Spinal cord (tissue), 10 donors: ENCODE data around the gene AKAP6. TPM values are rescaled to one million over a fixed set of nuclear protein-coding genes. Genes with fewer than 3 reads are reported as not detected.

ENCODE experiments used
- DNase-seq, 6 donors: peaks; one replicate each; pipeline versions ENCODE4 v3.0.0 to v3.0.0-alpha.2; 2013 to 2015; ENCODE audit warnings: low spot score in 6 of 6, low read depth in 4 of 6
- H3K27ac ChIP-seq: one replicate; pipeline ENCODE4 v1.5.1; 2013; ENCODE audit warnings: low read depth, low read length, control low read depth
- H3K27me3 ChIP-seq: one replicate; pipeline ENCODE4 v1.6.1; 2013; ENCODE audit warnings: low read length; ENCODE audit not compliant: control insufficient read depth, insufficient read depth
- H3K36me3 ChIP-seq: one replicate; pipeline ENCODE4 v1.6.1; 2013; ENCODE audit warnings: low read length; ENCODE audit not compliant: control insufficient read depth, insufficient read depth
- H3K4me1 ChIP-seq: one replicate; pipeline ENCODE4 v1.6.1; 2013; ENCODE audit warnings: low read length; ENCODE audit not compliant: control insufficient read depth, insufficient read depth
- H3K4me3 ChIP-seq: one replicate; pipeline ENCODE4 v1.5.1; 2013; ENCODE audit warnings: low read depth, low read length, control low read depth
- H3K9me3 ChIP-seq: one replicate; pipeline ENCODE4 v1.6.1; 2013; ENCODE audit warnings: low read length; ENCODE audit not compliant: control insufficient read depth, insufficient read depth
- WGBS: methylation state at CpG from one replicate; pipeline ENCODE4 v1.1.5; 2013; ENCODE audit warnings: missing lambda C conversion rate; ENCODE audit not compliant: insufficient coverage; 5-methylcytosine and 5-hydroxymethylcytosine counted together
- polyA plus RNA-seq, 2 donors: library from polyadenylated mRNA; unstranded; fragments of 120-200 nt; gene quantifications; one replicate each; pipeline ENCODE4 v1.2.1, GENCODE V29; 2013; ENCODE audit not compliant: insufficient read length in 2 of 2
- total RNA-seq, 2 donors: library from RNA; depleted of rRNA in 1 of 2; stranded (reverse); fragments of 120-200 nt in 1 of 2; fragments of >200 nt in 1 of 2; gene quantifications; one replicate each; pipeline versions ENCODE4 v1.2.3 to v1.2.4, GENCODE V29; 2013 to 2014
- donor health status: healthy.

Gene AKAP6
- total and polyA plus RNA-seq, 4 donors = 42.6 to 126 (median 78.7) TPM

DNA sequence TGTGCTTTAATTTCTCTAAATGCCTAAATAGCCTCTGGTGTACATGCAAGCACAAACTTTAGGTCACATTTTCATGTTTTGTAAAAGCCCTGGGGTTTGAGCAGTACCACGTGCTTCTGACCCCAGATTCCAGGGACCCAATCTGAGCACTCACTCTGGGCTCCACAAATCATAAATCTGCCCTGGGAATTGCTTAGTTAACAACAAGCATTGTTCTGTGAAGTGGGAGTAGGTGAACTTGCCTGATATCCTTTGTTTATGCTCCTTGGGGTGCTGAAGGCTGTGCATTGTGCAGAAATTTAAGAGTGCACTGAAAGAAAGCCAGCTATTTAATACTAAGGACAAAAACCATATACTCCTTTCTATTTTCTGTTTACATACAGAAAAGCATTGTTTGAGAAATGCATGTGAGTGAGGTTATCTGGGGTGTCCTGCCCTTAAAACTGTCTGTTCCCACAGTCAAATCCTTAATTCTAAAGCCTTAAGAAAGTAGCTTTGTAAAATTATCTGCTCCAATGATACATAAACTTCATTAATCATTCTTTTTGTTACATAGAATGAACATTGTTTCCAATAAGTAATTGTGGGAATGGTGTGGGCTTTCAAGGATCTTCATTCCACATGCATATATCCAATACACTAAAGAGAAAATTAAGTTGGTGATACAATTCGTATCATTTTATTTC is 351.0 kb downstream of the AKAP6 start:
- H3K27me3 ChIP-seq = no peaks in the 10 kb centered on the region
- H3K9me3 ChIP-seq = no peaks in the 10 kb centered on the region
- WGBS = 10% methylated on average over 1 of the region's 2 CpGs
- H3K36me3 ChIP-seq = no peaks in the 10 kb centered on the region
- H3K4me1 ChIP-seq = no peaks in the 10 kb centered on the region
- DNase-seq = no peak
- H3K27ac ChIP-seq = no peak overlapping the region
- H3K4me3 ChIP-seq = no peak overlapping the region

DNA sequence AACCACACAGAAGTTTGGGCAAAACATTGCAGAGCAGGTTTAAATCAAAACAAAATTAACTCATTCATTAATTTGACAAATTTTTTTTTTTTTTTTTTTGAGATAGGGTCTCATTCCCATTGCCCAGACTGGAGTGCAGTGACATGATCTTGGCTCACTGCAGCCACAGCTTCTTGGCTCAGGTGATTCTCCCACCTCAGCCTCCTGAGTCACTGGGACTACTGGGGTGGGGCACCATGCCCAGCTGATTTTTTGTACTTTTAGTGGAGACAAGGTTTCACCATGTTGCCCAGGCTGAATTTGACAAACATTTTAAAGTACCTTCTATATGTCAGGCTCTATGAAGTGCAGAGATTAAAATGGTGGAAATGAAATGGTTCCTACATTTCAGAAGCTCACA is 352.5 kb downstream of the AKAP6 start:
- Histone ChIP-seq H3K27me3 (no peaks in the 10 kb centered on the region), H3K36me3 (no peaks in the 10 kb centered on the region), H3K4me1 (no peaks in the 10 kb centered on the region), H3K4me3 (no peak overlapping the region), H3K9me3 (no peaks in the 10 kb centered on the region), H3K27ac (no peak overlapping the region)
- no peak for DNase-seq

DNA sequence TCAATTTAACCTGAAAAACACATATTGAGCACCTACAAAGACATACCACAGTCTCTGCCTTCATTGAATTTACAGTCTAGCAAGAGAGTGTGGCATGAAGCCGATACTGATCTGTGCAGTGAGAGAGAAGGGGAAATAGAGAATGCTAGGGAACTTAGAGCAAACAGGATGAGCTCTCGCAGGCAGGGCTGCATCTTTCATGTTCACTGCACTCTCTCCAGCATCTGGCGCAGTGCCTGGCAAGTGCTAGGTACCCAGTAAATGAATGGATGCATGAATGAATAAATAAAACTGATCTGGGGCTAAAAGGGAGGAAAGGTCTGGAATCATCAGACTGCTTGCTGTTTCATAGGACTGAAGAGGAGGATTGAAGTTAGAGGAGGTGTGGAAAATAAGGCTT is 353.1 kb downstream of the AKAP6 start:
- no peaks in the 10 kb centered on the region for H3K27me3 ChIP-seq
- H3K4me3 ChIP-seq = no peak overlapping the region
- DNase-seq = peak in 5 of 6 donors; percentile 31 to 82 (median 37)
- no peaks in the 10 kb centered on the region for H3K36me3 ChIP-seq
- 17% methylated on average over 2 of the region's 3 CpGs for WGBS
- H3K27ac ChIP-seq = peak overlapping the region; percentile 57
- H3K9me3 ChIP-seq = no peaks in the 10 kb centered on the region
- no peaks in the 10 kb centered on the region for H3K4me1 ChIP-seq

DNA sequence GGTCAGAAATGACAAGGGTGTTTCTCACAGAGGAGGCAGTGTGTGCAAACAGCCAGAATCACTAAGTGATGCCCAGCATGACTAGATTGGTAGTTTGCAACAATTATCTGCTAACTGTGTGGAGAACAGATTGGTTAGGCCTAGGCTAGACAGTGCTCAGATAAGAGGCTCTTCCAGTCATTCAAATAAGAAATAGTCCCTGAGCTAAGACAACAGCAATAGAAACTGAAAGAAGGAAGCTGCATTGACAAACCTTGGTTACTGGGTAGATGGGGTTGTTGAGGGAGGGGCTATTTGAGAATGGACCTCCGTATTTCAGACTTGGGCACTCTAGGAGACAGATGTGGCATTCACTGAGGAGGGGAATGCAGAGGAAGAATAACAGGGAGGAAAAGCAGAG is 354.6 kb downstream of the AKAP6 start:
- no peaks in the 10 kb centered on the region for H3K9me3 ChIP-seq
- H3K27me3 ChIP-seq = no peaks in the 10 kb centered on the region
- DNase-seq = no peak
- 56% methylated on average over 1 of the region's 1 CpG for WGBS
- H3K27ac ChIP-seq = no peak overlapping the region
- no peaks in the 10 kb centered on the region for H3K36me3 ChIP-seq
- H3K4me3 ChIP-seq = no peak overlapping the region
- no peaks in the 10 kb centered on the region for H3K4me1 ChIP-seq

DNA sequence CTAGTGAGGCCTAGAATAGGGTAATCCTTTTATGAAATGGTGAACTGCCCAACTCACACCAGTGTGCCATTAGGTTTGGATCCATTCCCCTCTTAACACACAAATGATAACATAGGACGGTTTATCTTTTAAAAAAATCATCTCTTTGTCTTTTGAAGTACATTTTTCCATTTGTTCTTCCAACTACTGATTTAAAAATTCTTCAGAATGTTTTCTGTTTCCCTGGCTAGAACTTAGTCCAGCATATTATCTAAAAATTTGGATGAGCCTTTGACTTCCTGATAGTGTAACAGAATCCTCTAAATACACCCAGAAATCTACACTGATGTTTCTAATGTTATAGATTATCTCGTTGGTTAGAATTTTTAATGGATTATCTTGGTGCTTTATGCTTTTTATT is 359.8 kb downstream of the AKAP6 start:
- no peak for DNase-seq
- Histone ChIP-seq H3K9me3 (no peaks in the 10 kb centered on the region), H3K36me3 (no peaks in the 10 kb centered on the region), H3K4me1 (peaks cover 4% of the 10 kb centered on the region), H3K27me3 (no peaks in the 10 kb centered on the region), H3K27ac (no peak overlapping the region), H3K4me3 (no peak overlapping the region)
- 80% methylated on average over 1 of the region's 2 CpGs for WGBS

DNA sequence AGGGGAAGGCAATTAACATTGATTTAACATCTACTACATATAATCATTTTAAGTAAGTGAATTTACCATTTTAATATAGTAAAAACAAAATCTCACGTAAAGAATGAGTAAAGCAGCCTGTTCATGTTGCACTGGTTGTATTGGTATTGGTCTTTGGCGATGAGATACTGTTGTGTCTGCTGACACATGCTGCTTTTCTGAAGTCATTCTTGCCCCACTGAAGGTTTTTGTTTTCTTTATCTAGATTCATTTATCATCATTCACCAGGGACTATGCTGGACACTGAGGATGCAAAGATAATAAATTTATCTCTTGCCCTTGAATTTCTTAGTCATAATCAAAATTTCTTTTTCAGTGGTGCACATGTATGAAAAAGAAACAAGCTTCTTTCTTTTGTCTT is 363.3 kb downstream of the AKAP6 start:
- no peaks in the 10 kb centered on the region for H3K36me3 ChIP-seq
- H3K27me3 ChIP-seq = no peaks in the 10 kb centered on the region
- H3K9me3 ChIP-seq = no peaks in the 10 kb centered on the region
- no peak overlapping the region for H3K4me3 ChIP-seq
- peaks cover 5% of the 10 kb centered on the region for H3K4me1 ChIP-seq
- no peak for DNase-seq
- no peak overlapping the region for H3K27ac ChIP-seq
- WGBS = no CpG with 5 or more reads among the region's 2 CpGs

DNA sequence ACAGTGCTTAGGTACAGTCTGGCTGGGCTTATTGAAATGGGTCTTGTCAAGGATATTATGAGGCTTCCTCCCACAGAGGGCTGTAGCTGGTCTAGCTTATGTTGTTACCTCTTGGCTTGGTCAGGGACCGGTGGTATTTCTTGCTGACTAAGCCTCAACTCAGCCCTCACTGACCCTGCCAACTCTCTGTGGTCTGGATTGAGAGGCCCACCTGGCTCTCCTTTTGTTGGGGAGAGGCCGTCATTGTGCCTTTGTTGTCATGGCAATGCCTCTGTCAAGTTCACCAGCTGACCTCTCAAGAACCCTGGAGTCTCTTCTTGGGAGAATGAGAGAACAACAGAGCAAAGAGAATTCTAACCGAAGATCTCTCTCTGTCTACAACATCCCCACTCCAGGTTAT is 364.0 kb downstream of the AKAP6 start:
- no peaks in the 10 kb centered on the region for H3K36me3 ChIP-seq
- H3K4me3 ChIP-seq = no peak overlapping the region
- H3K27me3 ChIP-seq = no peaks in the 10 kb centered on the region
- no peaks in the 10 kb centered on the region for H3K9me3 ChIP-seq
- peaks cover 5% of the 10 kb centered on the region for H3K4me1 ChIP-seq
- WGBS = no CpG with 5 or more reads among the region's 3 CpGs
- DNase-seq = no peak
- no peak overlapping the region for H3K27ac ChIP-seq

DNA sequence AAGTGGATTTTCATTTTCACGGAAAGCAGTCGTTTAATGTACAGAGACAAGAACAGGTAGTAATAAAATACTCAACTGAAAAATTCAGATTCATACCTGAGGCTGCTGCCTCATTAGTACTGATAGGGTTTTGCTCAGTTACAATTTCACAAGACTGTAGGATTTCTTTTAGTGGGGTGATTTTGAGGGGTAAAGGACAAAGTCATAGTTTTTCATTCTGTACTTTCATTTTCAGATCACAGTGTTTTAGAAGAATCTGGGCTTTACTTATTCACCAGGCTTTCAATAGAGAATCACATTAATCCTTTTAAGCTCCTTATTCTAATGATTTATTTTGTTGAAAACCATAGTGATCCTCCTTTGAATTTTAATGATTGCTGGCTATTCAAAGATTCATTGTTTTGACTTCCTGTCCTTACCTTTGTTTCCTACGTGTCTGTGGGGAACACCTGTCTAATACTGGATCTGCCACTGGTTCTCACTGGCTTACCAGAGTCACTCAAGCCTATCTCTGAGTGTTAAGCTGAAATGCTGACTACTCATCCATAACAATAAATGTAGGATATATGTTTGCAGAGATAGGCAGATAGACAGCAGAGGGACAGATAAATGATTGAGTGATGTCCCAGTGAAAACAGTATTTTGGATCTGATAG is 365.8 kb downstream of the AKAP6 start:
- Histone ChIP-seq H3K36me3 (no peaks in the 10 kb centered on the region), H3K4me3 (no peak overlapping the region), H3K9me3 (no peaks in the 10 kb centered on the region), H3K4me1 (peaks cover 5% of the 10 kb centered on the region), H3K27me3 (no peaks in the 10 kb centered on the region), H3K27ac (no peak overlapping the region)
- no CpG with 5 or more reads among the region's 3 CpGs for WGBS
- no peak for DNase-seq

DNA sequence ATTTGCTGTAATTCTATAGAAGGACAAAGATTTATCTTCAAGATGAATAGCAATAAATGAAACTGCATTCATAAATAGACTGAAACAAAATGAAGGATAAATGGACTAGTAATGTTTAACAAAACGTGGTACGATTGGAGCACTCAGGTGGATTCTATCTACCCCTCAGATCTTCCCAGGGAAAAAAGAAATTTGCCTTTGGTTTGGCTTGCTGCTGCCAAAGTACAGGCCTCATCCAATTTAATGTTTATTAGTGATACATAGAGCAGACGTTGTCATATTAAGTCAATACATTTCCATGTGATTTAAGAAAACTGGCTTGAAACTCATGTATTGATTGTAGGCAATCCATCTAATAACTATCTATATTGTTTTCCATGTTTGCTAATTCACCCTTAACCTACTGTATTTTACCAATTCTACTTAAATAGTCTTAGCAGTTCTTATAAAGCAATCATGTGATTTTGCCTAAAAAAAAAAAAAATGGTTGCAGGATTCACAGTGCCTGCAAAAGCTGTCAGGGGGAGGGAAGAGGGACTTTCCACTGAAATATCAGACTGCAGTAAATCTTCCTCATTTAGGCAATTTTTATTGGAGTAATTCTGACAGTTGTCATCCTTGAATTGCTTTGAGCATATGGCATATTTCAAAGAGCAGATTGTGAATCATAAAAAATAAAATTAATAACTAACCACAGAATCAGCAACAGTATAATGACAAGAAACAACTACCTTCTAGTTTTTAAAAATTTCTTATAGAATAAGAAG is 367.4 kb downstream of the AKAP6 start:
- Histone ChIP-seq H3K27ac (no peak overlapping the region), H3K4me1 (peaks cover 5% of the 10 kb centered on the region), H3K36me3 (no peaks in the 10 kb centered on the region), H3K27me3 (no peaks in the 10 kb centered on the region), H3K4me3 (no peak overlapping the region), H3K9me3 (no peaks in the 10 kb centered on the region)
- no CpG with 5 or more reads among the region's 3 CpGs for WGBS
- no peak for DNase-seq
